ENCODE data around the gene MFSD11. TPM values are rescaled to one million over a fixed set of nuclear protein-coding genes. Genes with fewer than 3 reads are reported as not detected.
"Not testable (repeated sequence)": the region's sequence is repeated elsewhere in the genome, so short reads cannot be mapped to it uniquely, and the experiment has no call there.

MFSD11 gene
- total RNA-seq, 4 donors from 2014 or later = 17.9 to 38.9 (median 26.3) TPM

- no peak for DNase-seq (ENCODE audit: low spot score)
- ATAC-seq (ENCODE audit: low FRiP score) = no peak
- TF ChIP-seq CTCF (IDR thresholded peaks at IDR 0.05) = no peak
These were observed 5.0 kb downstream of the MFSD11 start for GRCh38 chr17:76742958-76743357.

- no peak for DNase-seq (ENCODE audit: low spot score)
- no peak for ATAC-seq (ENCODE audit: low FRiP score)
- TF ChIP-seq CTCF (IDR thresholded peaks at IDR 0.05) = no peak
These were observed 6.8 kb downstream of the MFSD11 start for GRCh38 chr17:76744747-76745146.

- ATAC-seq (ENCODE audit: low FRiP score); DNase-seq (ENCODE audit: low spot score): not testable (repeated sequence)
These were observed 7.9 kb downstream of the MFSD11 start for GRCh38 chr17:76745785-76746184.

GRCh38 chr17:76747716-76748363 lies 9.9 kb downstream of the MFSD11 start:
- no peak for TF ChIP-seq CTCF (IDR thresholded peaks at IDR 0.05)
- DNase-seq (ENCODE audit: low spot score) (no peak), ATAC-seq (ENCODE audit: low FRiP score) (no peak)

GRCh38 chr17:76748657-76749056 lies 10.7 kb downstream of the MFSD11 start:
- TF ChIP-seq CTCF (IDR thresholded peaks at IDR 0.05) = no peak
- ATAC-seq (ENCODE audit: low FRiP score) = no peak
- DNase-seq (ENCODE audit: low spot score) = no peak

GRCh38 chr17:76751416-76751993 lies 13.6 kb downstream of the MFSD11 start:
- no peak for TF ChIP-seq CTCF (IDR thresholded peaks at IDR 0.05)
- DNase-seq (ENCODE audit: low spot score) (no peak), ATAC-seq (ENCODE audit: low FRiP score) (no peak)

GRCh38 chr17:76752006-76752405 lies 14.1 kb downstream of the MFSD11 start:
- ATAC-seq (ENCODE audit: low FRiP score) (no peak), DNase-seq (ENCODE audit: low spot score) (no peak)
- no peak for TF ChIP-seq CTCF (IDR thresholded peaks at IDR 0.05)
